ENCODE data around the gene PTPRD. TPM values are rescaled to one million over a fixed set of nuclear protein-coding genes. Genes with fewer than 3 reads are reported as not detected.

PTPRD gene
- total and polyA plus RNA-seq, 2 donors (not counting 1 experiment from before 2014, with no cell fraction given), result 0.35 to 4.8 TPM

DNA sequence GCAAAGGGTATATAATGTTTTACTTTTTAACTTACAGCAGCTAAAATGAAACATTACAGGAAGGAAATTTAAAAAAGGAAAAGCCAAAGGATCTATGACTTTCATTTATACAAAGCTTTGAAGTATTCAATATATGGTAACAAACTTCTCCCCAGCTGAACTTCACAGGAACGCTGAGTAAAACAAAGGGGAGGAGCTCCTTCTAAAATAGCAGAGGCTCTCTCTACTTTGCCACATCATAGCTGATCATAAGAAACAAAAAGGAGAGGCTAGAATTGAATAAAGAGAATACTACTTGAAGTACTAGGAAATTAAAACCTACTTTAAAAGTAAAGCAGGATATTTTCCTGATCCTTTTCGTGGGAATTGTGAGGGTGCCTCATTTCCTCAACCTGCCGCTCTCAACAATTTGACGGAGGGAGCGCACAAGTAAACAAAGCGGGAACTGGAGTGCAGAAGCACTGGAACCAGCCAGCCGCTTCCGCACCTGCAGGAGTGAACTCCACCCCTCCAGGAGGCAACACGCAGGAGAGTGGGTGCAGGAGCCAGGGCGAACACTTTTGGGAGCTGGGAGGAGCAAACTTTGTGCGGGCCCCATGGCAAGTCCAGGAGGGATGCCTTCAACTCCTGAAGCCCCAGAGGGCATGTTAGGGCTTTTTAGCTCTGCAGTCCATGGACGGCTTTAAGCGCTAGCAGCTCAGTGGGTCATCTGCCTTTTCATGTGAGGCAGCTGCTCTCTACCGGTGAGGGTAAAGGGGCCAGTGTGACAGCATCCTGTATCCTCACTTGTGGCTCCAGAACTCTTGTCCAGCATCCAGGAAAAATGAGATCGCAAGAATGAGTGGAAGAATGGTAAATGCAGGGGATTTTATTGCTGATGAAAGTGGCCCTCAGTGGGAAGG, 757.4 kb downstream of the PTPRD start:
- H3K27me3 ChIP-seq (ENCODE audit: control insufficient read depth, insufficient read depth, low read length), result no peaks in the 10 kb centered on the region
- no peak overlapping the region for H3K4me2 ChIP-seq (ENCODE audit: extremely low read depth, insufficient read depth, low read length)
- H3K9ac ChIP-seq (ENCODE audit: insufficient read depth, low read length), result no peak overlapping the region
- DNase-seq (ENCODE audit: low read depth in 2 of 2), result no peak
- H3K4me1 ChIP-seq (ENCODE audit: control insufficient read depth, extremely low read depth, insufficient read depth, low read length), result no peaks in the 10 kb centered on the region
- no peaks in the 10 kb centered on the region for H3K9me3 ChIP-seq (ENCODE audit: control insufficient read depth, insufficient read depth, low read depth, low read length)
- H3K27ac ChIP-seq (ENCODE audit: insufficient read depth, low read length), result no peak overlapping the region
- H2AFZ ChIP-seq (ENCODE audit: low read length), result no peak overlapping the region
- H3K79me2 ChIP-seq (ENCODE audit: control insufficient read depth, insufficient read depth, low read length), result no peaks in the 10 kb centered on the region
- H4K20me1 ChIP-seq (ENCODE audit: control insufficient read depth, extremely low read depth, insufficient read depth, low read length), result no peaks in the 10 kb centered on the region
- TF ChIP-seq, protein P1, sequence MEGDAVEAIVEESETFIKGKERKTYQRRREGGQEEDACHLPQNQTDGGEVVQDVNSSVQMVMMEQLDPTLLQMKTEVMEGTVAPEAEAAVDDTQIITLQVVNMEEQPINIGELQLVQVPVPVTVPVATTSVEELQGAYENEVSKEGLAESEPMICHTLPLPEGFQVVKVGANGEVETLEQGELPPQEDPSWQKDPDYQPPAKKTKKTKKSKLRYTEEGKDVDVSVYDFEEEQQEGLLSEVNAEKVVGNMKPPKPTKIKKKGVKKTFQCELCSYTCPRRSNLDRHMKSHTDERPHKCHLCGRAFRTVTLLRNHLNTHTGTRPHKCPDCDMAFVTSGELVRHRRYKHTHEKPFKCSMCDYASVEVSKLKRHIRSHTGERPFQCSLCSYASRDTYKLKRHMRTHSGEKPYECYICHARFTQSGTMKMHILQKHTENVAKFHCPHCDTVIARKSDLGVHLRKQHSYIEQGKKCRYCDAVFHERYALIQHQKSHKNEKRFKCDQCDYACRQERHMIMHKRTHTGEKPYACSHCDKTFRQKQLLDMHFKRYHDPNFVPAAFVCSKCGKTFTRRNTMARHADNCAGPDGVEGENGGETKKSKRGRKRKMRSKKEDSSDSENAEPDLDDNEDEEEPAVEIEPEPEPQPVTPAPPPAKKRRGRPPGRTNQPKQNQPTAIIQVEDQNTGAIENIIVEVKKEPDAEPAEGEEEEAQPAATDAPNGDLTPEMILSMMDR (conservative IDR thresholded peaks at IDR 0.05 in 1 of 2, IDR thresholded peaks at IDR 0.05 in 1 of 2; ENCODE audit: low read depth in 1 of 2, low read length in 2 of 2), result no peak
- TF ChIP-seq EZH2 (IDR thresholded peaks at IDR 0.05; ENCODE audit: low read length, missing control alignments), result no peak
- no peak overlapping the region for H3K4me3 ChIP-seq (replicated peaks in 1 of 4; ENCODE audit: control extremely low read depth in 1 of 4, insufficient read depth in 1 of 4, low read depth in 3 of 4, low read length in 4 of 4)
- H3K36me3 ChIP-seq (ENCODE audit: control insufficient read depth, insufficient read depth, low read length), result no peaks in the 10 kb centered on the region

DNA sequence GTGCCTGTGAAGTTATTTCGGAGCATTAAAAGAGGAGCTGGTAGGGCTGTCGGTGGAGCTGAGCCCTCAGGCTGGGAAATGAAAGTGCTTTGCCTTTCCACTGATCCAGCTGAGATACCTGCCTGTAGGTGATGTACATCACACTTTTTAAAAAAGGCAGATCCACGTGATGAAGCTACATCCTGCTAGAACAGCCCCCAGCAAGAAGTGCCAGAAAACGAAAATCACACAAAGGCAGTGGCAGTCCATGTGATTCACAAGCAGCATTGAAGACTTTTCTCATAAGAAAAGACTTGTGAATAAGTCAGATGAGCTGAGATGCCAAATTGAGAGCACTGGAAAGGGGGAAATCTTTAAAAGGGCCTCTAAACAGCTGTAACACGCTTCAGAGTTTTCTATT, 765.1 kb downstream of the PTPRD start:
- Histone ChIP-seq H3K79me2 (ENCODE audit: control insufficient read depth, insufficient read depth, low read length) (no peaks in the 10 kb centered on the region), H3K9me3 (ENCODE audit: control insufficient read depth, insufficient read depth, low read depth, low read length) (no peaks in the 10 kb centered on the region), H3K9ac (ENCODE audit: insufficient read depth, low read length) (no peak overlapping the region), H3K27me3 (ENCODE audit: control insufficient read depth, insufficient read depth, low read length) (no peaks in the 10 kb centered on the region), H3K36me3 (ENCODE audit: control insufficient read depth, insufficient read depth, low read length) (no peaks in the 10 kb centered on the region), H3K4me1 (ENCODE audit: control insufficient read depth, extremely low read depth, insufficient read depth, low read length) (no peaks in the 10 kb centered on the region), H3K4me3 (replicated peaks in 1 of 4; ENCODE audit: control extremely low read depth in 1 of 4, insufficient read depth in 1 of 4, low read depth in 3 of 4, low read length in 4 of 4) (no peak overlapping the region), H3K4me2 (ENCODE audit: extremely low read depth, insufficient read depth, low read length) (no peak overlapping the region), H4K20me1 (ENCODE audit: control insufficient read depth, extremely low read depth, insufficient read depth, low read length) (no peaks in the 10 kb centered on the region), H3K27ac (ENCODE audit: insufficient read depth, low read length) (no peak overlapping the region), H2AFZ (ENCODE audit: low read length) (no peak overlapping the region)
- TF ChIP-seq, protein P1 (conservative IDR thresholded peaks at IDR 0.05 in 1 of 2, IDR thresholded peaks at IDR 0.05 in 1 of 2; ENCODE audit: low read depth in 1 of 2, low read length in 2 of 2), result no peak
- no peak for TF ChIP-seq EZH2 (IDR thresholded peaks at IDR 0.05; ENCODE audit: low read length, missing control alignments)
- DNase-seq (ENCODE audit: low read depth in 2 of 2), result no peak

DNA sequence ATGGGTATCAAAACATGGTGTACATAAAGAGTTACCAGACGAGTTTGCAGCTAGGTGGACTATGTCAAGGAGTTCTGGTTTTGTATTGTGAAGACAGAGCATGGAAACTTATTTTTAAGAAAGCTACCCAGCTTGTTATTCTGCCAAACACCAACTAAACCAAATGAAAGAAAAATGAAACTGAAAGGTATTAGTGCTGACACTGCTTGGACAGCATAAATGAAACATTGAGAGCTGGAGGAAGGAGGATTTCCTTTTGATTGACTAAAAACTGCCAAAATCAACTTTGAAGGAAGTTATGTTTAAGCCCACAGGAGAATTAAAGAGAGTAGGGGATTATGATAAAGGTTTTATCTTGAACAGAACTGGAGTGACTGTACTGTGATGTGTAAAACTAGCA, 766.2 kb downstream of the PTPRD start:
- no peaks in the 10 kb centered on the region for H3K4me1 ChIP-seq (ENCODE audit: control insufficient read depth, extremely low read depth, insufficient read depth, low read length)
- no peaks in the 10 kb centered on the region for H3K79me2 ChIP-seq (ENCODE audit: control insufficient read depth, insufficient read depth, low read length)
- H3K4me3 ChIP-seq (replicated peaks in 1 of 4; ENCODE audit: control extremely low read depth in 1 of 4, insufficient read depth in 1 of 4, low read depth in 3 of 4, low read length in 4 of 4), result no peak overlapping the region
- H4K20me1 ChIP-seq (ENCODE audit: control insufficient read depth, extremely low read depth, insufficient read depth, low read length), result no peaks in the 10 kb centered on the region
- H2AFZ ChIP-seq (ENCODE audit: low read length), result no peak overlapping the region
- no peak overlapping the region for H3K9ac ChIP-seq (ENCODE audit: insufficient read depth, low read length)
- no peaks in the 10 kb centered on the region for H3K36me3 ChIP-seq (ENCODE audit: control insufficient read depth, insufficient read depth, low read length)
- no peak for DNase-seq (ENCODE audit: low read depth in 2 of 2)
- H3K4me2 ChIP-seq (ENCODE audit: extremely low read depth, insufficient read depth, low read length), result no peak overlapping the region
- no peak overlapping the region for H3K27ac ChIP-seq (ENCODE audit: insufficient read depth, low read length)
- no peaks in the 10 kb centered on the region for H3K27me3 ChIP-seq (ENCODE audit: control insufficient read depth, insufficient read depth, low read length)
- TF ChIP-seq EZH2 (IDR thresholded peaks at IDR 0.05; ENCODE audit: low read length, missing control alignments), result no peak
- TF ChIP-seq, protein P1 (conservative IDR thresholded peaks at IDR 0.05 in 1 of 2, IDR thresholded peaks at IDR 0.05 in 1 of 2; ENCODE audit: low read depth in 1 of 2, low read length in 2 of 2), result no peak
- no peaks in the 10 kb centered on the region for H3K9me3 ChIP-seq (ENCODE audit: control insufficient read depth, insufficient read depth, low read depth, low read length)

Measured in fibroblast of lung (primary cell).